ENCODE measurements around the gene R3HDM2.

DNA sequence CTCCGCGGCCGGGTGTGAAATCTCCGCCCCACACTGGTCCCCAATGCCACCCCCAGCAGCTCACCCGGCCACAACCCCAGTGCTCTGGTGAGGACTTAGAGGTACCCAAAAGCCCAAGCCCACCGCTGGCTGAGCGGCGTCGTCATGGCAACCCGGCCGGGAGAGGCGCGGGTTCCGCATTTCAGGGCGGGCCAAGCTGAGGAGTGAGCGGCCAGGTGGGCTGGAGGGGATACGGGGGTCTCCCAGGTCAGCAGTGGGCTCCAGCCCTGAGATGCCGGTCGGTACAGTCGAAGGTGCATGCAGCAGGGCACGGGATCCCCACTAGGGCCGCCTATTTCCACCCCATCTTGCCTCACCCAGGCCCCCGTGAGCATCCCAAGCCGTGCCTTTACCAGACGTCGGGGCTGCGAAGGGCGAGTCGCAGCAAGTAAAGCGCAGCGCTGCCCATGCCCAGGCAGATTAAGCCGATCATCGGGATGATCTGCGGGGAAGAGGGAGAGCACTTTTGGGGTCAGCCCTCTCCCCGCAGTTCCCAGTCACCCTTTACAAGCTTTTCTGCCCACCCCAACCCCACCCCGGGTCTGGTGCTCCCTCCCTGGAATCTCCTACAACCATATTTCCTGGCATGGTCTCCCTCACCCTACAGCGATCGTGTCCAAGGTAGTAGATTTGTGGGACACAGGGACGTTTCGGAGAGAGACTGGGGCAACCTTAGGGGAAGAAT, 194.5 kb downstream of the R3HDM2 start:
- TF ChIP-seq CTCF (IDR thresholded peaks at IDR 0.05; ENCODE audit: low read length) (no peak), EZH2 (IDR thresholded peaks at IDR 0.05; ENCODE audit: borderline replicate concordance, low read length) (no peak)

All from OCI-LY1 (cell line).